ENCODE results near the gene PPP1R9A. TPM values are rescaled to one million over a fixed set of nuclear protein-coding genes. Genes with fewer than 3 reads are reported as not detected.
A peak's percentile ranks its signal among the peaks of the same experiment; 100 is the strongest.

The PPP1R9A gene
- total RNA-seq, 2 experiments from 2014 or later = not detected

GRCh38 chr7:94897541-94897940 lies 9.9 kb upstream of the PPP1R9A start:
- H3K27me3 Mint-ChIP-seq (ENCODE audit: low read depth) = peaks cover 7% of the 10 kb centered on the region
- no peak overlapping the region for H3K4me3 Mint-ChIP-seq
- H3K9me3 Mint-ChIP-seq = no peaks in the 10 kb centered on the region
- intact Hi-C loops (cut with micrococcal nuclease) = no loop called here
- no peak for DNase-seq
- H3K27ac Mint-ChIP-seq = no peak overlapping the region
- no peaks in the 10 kb centered on the region for H3K36me3 Mint-ChIP-seq (ENCODE audit: low read depth)
- CTCF ChIA-PET = interaction anchor here (0.6 kb wide), 1 partner anchor 17 kb away, joined by 3 read pairs; no protein-coding TSS in a partner anchor
- no peaks in the 10 kb centered on the region for H3K4me1 Mint-ChIP-seq (ENCODE audit: low read depth)

GRCh38 chr7:94898340-94898739 lies 9.1 kb upstream of the PPP1R9A start:
- CTCF ChIA-PET = no interaction called here
- DNase-seq = no peak
- intact Hi-C loops (cut with micrococcal nuclease) = no loop called here
- Mint-ChIP-seq H3K4me3 (no peak overlapping the region), H3K9me3 (no peaks in the 10 kb centered on the region), H3K4me1 (ENCODE audit: low read depth) (no peaks in the 10 kb centered on the region), H3K27ac (no peak overlapping the region), H3K27me3 (ENCODE audit: low read depth) (peaks cover 7% of the 10 kb centered on the region), H3K36me3 (ENCODE audit: low read depth) (no peaks in the 10 kb centered on the region)

- DNase-seq = no peak
- Mint-ChIP-seq H3K9me3 (no peaks in the 10 kb centered on the region), H3K27me3 (ENCODE audit: low read depth) (peaks cover 14% of the 10 kb centered on the region), H3K4me1 (ENCODE audit: low read depth) (no peaks in the 10 kb centered on the region), H3K4me3 (no peak overlapping the region), H3K27ac (no peak overlapping the region), H3K36me3 (ENCODE audit: low read depth) (no peaks in the 10 kb centered on the region)
- intact Hi-C loops (cut with micrococcal nuclease) = loop anchor here (10.0 kb wide), 1 partner anchor 573 kb away; no protein-coding TSS in a partner anchor
- CTCF ChIA-PET = no interaction called here
Measured at GRCh38 chr7:94901981-94902380, 5.4 kb upstream of the PPP1R9A start.

- no peaks in the 10 kb centered on the region for H3K9me3 Mint-ChIP-seq
- no peaks in the 10 kb centered on the region for H3K36me3 Mint-ChIP-seq (ENCODE audit: low read depth)
- H3K4me1 Mint-ChIP-seq (ENCODE audit: low read depth) = peaks cover 3% of the 10 kb centered on the region
- intact Hi-C loops (cut with micrococcal nuclease) = loop anchor here (10.0 kb wide), 1 partner anchor 571 kb away; no protein-coding TSS in a partner anchor
- CTCF ChIA-PET = interaction anchor here (0.7 kb wide), 1 partner anchor 24 kb away, joined by 4 read pairs; no protein-coding TSS in a partner anchor
- H3K4me3 Mint-ChIP-seq = no peak overlapping the region
- no peak overlapping the region for H3K27ac Mint-ChIP-seq
- no peak for DNase-seq
- H3K27me3 Mint-ChIP-seq (ENCODE audit: low read depth) = peaks cover 24% of the 10 kb centered on the region
Measured at GRCh38 chr7:94903971-94904370, 3.4 kb upstream of the PPP1R9A start.

GRCh38 chr7:94904982-94905381 lies 2.4 kb upstream of the PPP1R9A start:
- no peak overlapping the region for H3K27ac Mint-ChIP-seq
- peaks cover 29% of the 10 kb centered on the region for H3K27me3 Mint-ChIP-seq (ENCODE audit: low read depth)
- DNase-seq = no peak
- peaks cover 3% of the 10 kb centered on the region for H3K4me1 Mint-ChIP-seq (ENCODE audit: low read depth)
- H3K36me3 Mint-ChIP-seq (ENCODE audit: low read depth) = no peaks in the 10 kb centered on the region
- intact Hi-C loops (cut with micrococcal nuclease) = loop anchor here (10.0 kb wide), 1 partner anchor 570 kb away; no protein-coding TSS in a partner anchor
- no peak overlapping the region for H3K4me3 Mint-ChIP-seq
- H3K9me3 Mint-ChIP-seq = no peaks in the 10 kb centered on the region
- CTCF ChIA-PET = no interaction called here

GRCh38 chr7:94906065-94906851 lies 1.1 kb upstream of the PPP1R9A start:
- intact Hi-C loops (cut with micrococcal nuclease) = loop anchor here (10.0 kb wide), 1 partner anchor 569 kb away; no protein-coding TSS in a partner anchor
- Mint-ChIP-seq H3K27me3 (ENCODE audit: low read depth) (peaks cover 37% of the 10 kb centered on the region), H3K9me3 (no peaks in the 10 kb centered on the region), H3K36me3 (ENCODE audit: low read depth) (no peaks in the 10 kb centered on the region), H3K4me1 (ENCODE audit: low read depth) (peaks cover 3% of the 10 kb centered on the region), H3K4me3 (no peak overlapping the region), H3K27ac (no peak overlapping the region)
- CTCF ChIA-PET = no interaction called here
- DNase-seq = no peak

- Mint-ChIP-seq H3K4me3 (peak overlapping the region; percentile 15), H3K27ac (no peak overlapping the region), H3K36me3 (ENCODE audit: low read depth) (no peaks in the 10 kb centered on the region), H3K27me3 (ENCODE audit: low read depth) (peaks cover 40% of the 10 kb centered on the region), H3K9me3 (no peaks in the 10 kb centered on the region), H3K4me1 (ENCODE audit: low read depth) (peaks cover 3% of the 10 kb centered on the region)
- intact Hi-C loops (cut with micrococcal nuclease) = loop anchor here (10.0 kb wide), 1 partner anchor 567 kb away; no protein-coding TSS in a partner anchor
- no peak for DNase-seq
- CTCF ChIA-PET = no interaction called here
Measured at GRCh38 chr7:94907811-94908322, 473 bp downstream of the PPP1R9A start.

- Mint-ChIP-seq H3K4me3 (peak overlapping the region; percentile 15), H3K4me1 (ENCODE audit: low read depth) (peaks cover 3% of the 10 kb centered on the region), H3K9me3 (no peaks in the 10 kb centered on the region), H3K36me3 (ENCODE audit: low read depth) (no peaks in the 10 kb centered on the region), H3K27ac (no peak overlapping the region), H3K27me3 (ENCODE audit: low read depth) (peaks cover 40% of the 10 kb centered on the region)
- CTCF ChIA-PET = interaction anchor here (0.7 kb wide), 1 partner anchor 481 kb away, joined by 7 read pairs; no protein-coding TSS in a partner anchor
- intact Hi-C loops (cut with micrococcal nuclease) = loop anchor here (10.0 kb wide), 1 partner anchor 566 kb away; no protein-coding TSS in a partner anchor
- no peak for DNase-seq
Measured at GRCh38 chr7:94908323-94909178, 1.2 kb downstream of the PPP1R9A start.

GRCh38 chr7:94909179-94909466 lies 1.7 kb downstream of the PPP1R9A start:
- DNase-seq = no peak
- Mint-ChIP-seq H3K27ac (no peak overlapping the region), H3K4me1 (ENCODE audit: low read depth) (peaks cover 3% of the 10 kb centered on the region), H3K27me3 (ENCODE audit: low read depth) (peaks cover 40% of the 10 kb centered on the region), H3K36me3 (ENCODE audit: low read depth) (no peaks in the 10 kb centered on the region), H3K4me3 (no peak overlapping the region), H3K9me3 (no peaks in the 10 kb centered on the region)
- CTCF ChIA-PET = interaction anchor here (0.7 kb wide), 1 partner anchor 481 kb away, joined by 7 read pairs; no protein-coding TSS in a partner anchor
- intact Hi-C loops (cut with micrococcal nuclease) = loop anchor here (10.0 kb wide), 1 partner anchor 566 kb away; no protein-coding TSS in a partner anchor

- intact Hi-C loops (cut with micrococcal nuclease) = no loop called here
- no peak overlapping the region for H3K4me3 Mint-ChIP-seq
- no peak for DNase-seq
- H3K4me1 Mint-ChIP-seq (ENCODE audit: low read depth) = peaks cover 3% of the 10 kb centered on the region
- H3K27ac Mint-ChIP-seq = no peak overlapping the region
- no peaks in the 10 kb centered on the region for H3K9me3 Mint-ChIP-seq
- CTCF ChIA-PET = interaction anchor here (0.6 kb wide), 1 partner anchor 694 kb away, joined by 3 read pairs; no protein-coding TSS in a partner anchor
- peaks cover 35% of the 10 kb centered on the region for H3K27me3 Mint-ChIP-seq (ENCODE audit: low read depth)
- no peaks in the 10 kb centered on the region for H3K36me3 Mint-ChIP-seq (ENCODE audit: low read depth)
Measured at GRCh38 chr7:94912085-94912484, 4.7 kb downstream of the PPP1R9A start.

GRCh38 chr7:94913391-94913790 lies 6.0 kb downstream of the PPP1R9A start:
- peaks cover 2% of the 10 kb centered on the region for H3K4me1 Mint-ChIP-seq (ENCODE audit: low read depth)
- H3K27ac Mint-ChIP-seq = no peak overlapping the region
- no peak for DNase-seq
- no peaks in the 10 kb centered on the region for H3K9me3 Mint-ChIP-seq
- no peak overlapping the region for H3K4me3 Mint-ChIP-seq
- H3K36me3 Mint-ChIP-seq (ENCODE audit: low read depth) = no peaks in the 10 kb centered on the region
- peaks cover 29% of the 10 kb centered on the region for H3K27me3 Mint-ChIP-seq (ENCODE audit: low read depth)
- CTCF ChIA-PET = no interaction called here
- intact Hi-C loops (cut with micrococcal nuclease) = no loop called here

GRCh38 chr7:94921911-94922310 lies 14.5 kb downstream of the PPP1R9A start:
- intact Hi-C loops (cut with micrococcal nuclease) = no loop called here
- CTCF ChIA-PET = no interaction called here

More at GRCh38 chr7:94921911-94922310, 14.5 kb downstream of the PPP1R9A start:
- Mint-ChIP-seq H3K9me3 (no peaks in the 10 kb centered on the region), H3K36me3 (ENCODE audit: low read depth) (no peaks in the 10 kb centered on the region), H3K27ac (no peak overlapping the region), H3K27me3 (ENCODE audit: low read depth) (peaks cover 3% of the 10 kb centered on the region), H3K4me3 (no peak overlapping the region), H3K4me1 (ENCODE audit: low read depth) (no peaks in the 10 kb centered on the region)
- DNase-seq = no peak
